ENCODE measurements around the gene FGD6.
"Not testable (repeated sequence)": the region's sequence is repeated elsewhere in the genome, so short reads cannot be mapped to it uniquely, and the experiment has no call there.

FGD6 gene

DNA sequence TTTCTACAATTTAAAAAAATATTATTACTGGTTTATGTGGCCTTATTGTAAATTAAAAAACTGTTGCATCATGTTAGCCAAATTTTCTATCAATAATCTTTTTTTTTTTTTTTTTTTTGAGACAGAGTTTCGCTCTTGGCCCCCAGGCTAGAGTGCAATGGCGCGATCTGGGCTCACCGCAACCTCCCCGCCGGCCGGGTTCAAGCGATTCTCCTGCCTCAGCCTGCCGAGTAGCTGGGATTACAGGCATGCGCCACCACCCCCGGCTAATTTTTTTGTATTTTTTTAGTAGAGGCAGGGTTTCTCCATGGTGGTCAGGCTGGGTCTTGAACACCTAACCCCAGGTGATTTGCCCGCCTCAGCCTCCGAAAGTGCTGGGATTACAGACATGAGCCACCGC lies 16.9 kb upstream of the FGD6 start:
- not testable (repeated sequence) for H3K27me3 ChIP-seq (ENCODE audit: control insufficient read depth, insufficient read depth, low read length); H3K9ac ChIP-seq (ENCODE audit: low read depth, low read length); H3K4me1 ChIP-seq (ENCODE audit: control insufficient read depth, insufficient read depth, low read length); H3K9me3 ChIP-seq (ENCODE audit: control insufficient read depth, insufficient read depth, low read length); H3K27ac ChIP-seq (ENCODE audit: low read depth, low read length); H3K4me3 ChIP-seq (ENCODE audit: low read depth, low read length); H3K36me3 ChIP-seq (ENCODE audit: control insufficient read depth, insufficient read depth, low read length)

GRCh38 chr12:95231190-95231589 lies 13.9 kb upstream of the FGD6 start:
- no peak overlapping the region for H3K27ac ChIP-seq (ENCODE audit: low read depth, low read length)
- H3K9ac ChIP-seq (ENCODE audit: low read depth, low read length) = no peak overlapping the region
- peaks cover 4% of the 10 kb centered on the region; the same call in 1 of the 2 replicates for H3K4me1 ChIP-seq (ENCODE audit: control insufficient read depth, insufficient read depth, low read length)
- H3K27me3 ChIP-seq (ENCODE audit: control insufficient read depth, insufficient read depth, low read length) = no peaks in the 10 kb centered on the region
- H3K9me3 ChIP-seq (ENCODE audit: control insufficient read depth, insufficient read depth, low read length) = peaks cover 3% of the 10 kb centered on the region
- 0 out of 2 replicates have a peak, but pooled peaks cover 6% of the 10 kb centered on the region for H3K36me3 ChIP-seq (ENCODE audit: control insufficient read depth, insufficient read depth, low read length)
- H3K4me3 ChIP-seq (ENCODE audit: low read depth, low read length) = no peak overlapping the region

DNA sequence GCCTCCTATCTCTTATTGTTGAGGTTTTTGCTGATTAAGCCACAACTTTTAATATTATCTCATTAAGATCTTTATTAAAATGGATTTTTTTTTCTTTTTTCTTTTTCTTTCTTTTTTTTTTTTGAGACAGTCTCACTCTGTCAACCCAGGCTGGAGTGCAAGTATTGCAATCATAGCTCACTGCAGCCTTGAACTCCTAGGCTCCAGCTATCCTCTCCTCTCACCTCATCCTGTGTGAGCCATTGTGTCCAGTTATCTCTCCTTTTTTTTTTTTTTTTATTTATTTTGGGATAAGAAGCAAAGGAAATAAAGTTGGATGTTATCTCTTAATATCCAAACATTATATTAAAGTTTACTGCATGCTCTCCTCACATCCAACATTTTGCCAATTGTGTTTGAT lies 13.0 kb upstream of the FGD6 start:
- Histone ChIP-seq H3K4me3 (ENCODE audit: low read depth, low read length) (no peak overlapping the region), H3K36me3 (ENCODE audit: control insufficient read depth, insufficient read depth, low read length) (0 out of 2 replicates have a peak, but pooled peaks cover 10% of the 10 kb centered on the region), H3K4me1 (ENCODE audit: control insufficient read depth, insufficient read depth, low read length) (peaks cover 4% of the 10 kb centered on the region; the same call in 1 of the 2 replicates), H3K9ac (ENCODE audit: low read depth, low read length) (no peak overlapping the region), H3K9me3 (ENCODE audit: control insufficient read depth, insufficient read depth, low read length) (peaks cover 3% of the 10 kb centered on the region), H3K27ac (ENCODE audit: low read depth, low read length) (peak overlapping the region; percentile 12), H3K27me3 (ENCODE audit: control insufficient read depth, insufficient read depth, low read length) (no peaks in the 10 kb centered on the region)

DNA sequence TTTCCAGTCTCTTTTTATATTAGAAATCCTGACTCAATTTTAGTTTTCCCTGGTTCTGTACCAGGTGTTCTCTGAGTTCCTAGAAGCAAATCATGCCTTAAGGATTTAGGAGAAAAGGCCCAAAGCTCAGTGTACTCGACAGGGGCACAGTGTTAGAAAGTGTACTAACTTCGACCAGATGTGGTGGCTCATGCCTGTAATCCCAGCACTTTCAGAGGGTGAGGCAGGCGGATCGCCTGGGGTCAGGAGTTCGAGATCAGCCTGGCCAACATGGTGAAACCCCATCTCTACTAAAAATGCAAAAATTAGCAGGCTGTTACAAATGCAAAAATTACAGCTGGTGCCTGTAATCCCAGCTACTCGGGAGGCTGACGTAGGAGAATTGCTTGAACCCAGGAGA lies 12.4 kb upstream of the FGD6 start:
- H3K27ac ChIP-seq (ENCODE audit: low read depth, low read length) = no peak overlapping the region
- peaks cover 16% of the 10 kb centered on the region for H3K36me3 ChIP-seq (ENCODE audit: control insufficient read depth, insufficient read depth, low read length)
- peaks cover 3% of the 10 kb centered on the region for H3K9me3 ChIP-seq (ENCODE audit: control insufficient read depth, insufficient read depth, low read length)
- H3K27me3 ChIP-seq (ENCODE audit: control insufficient read depth, insufficient read depth, low read length) = no peaks in the 10 kb centered on the region
- H3K4me3 ChIP-seq (ENCODE audit: low read depth, low read length) = no peak overlapping the region
- peaks cover 4% of the 10 kb centered on the region; the same call in 1 of the 2 replicates for H3K4me1 ChIP-seq (ENCODE audit: control insufficient read depth, insufficient read depth, low read length)
- H3K9ac ChIP-seq (ENCODE audit: low read depth, low read length) = no peak overlapping the region

DNA sequence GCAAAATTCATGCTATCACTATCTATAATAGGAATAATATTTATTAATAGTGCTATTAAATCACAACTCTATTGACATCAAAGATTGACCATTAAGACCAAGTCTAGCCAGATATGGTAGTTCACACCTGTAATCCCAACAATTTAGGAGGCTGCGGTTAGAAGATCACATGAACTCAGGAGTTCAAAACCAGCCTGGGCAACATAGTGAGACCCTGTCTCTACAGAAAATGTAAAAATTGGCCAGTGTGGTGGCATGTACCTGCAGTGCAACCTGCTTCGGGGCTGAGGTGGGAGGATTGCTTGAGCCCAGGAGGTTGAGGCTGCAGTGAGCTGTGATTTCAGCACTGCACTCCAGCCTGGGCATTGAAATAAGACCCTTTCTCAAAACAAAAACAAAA lies 11.3 kb upstream of the FGD6 start:
- H3K4me1 ChIP-seq (ENCODE audit: control insufficient read depth, insufficient read depth, low read length) = peaks cover 4% of the 10 kb centered on the region; the same call in 1 of the 2 replicates
- no peaks in the 10 kb centered on the region for H3K27me3 ChIP-seq (ENCODE audit: control insufficient read depth, insufficient read depth, low read length)
- no peak overlapping the region for H3K4me3 ChIP-seq (ENCODE audit: low read depth, low read length)
- no peak overlapping the region for H3K27ac ChIP-seq (ENCODE audit: low read depth, low read length)
- peaks cover 20% of the 10 kb centered on the region for H3K36me3 ChIP-seq (ENCODE audit: control insufficient read depth, insufficient read depth, low read length)
- H3K9me3 ChIP-seq (ENCODE audit: control insufficient read depth, insufficient read depth, low read length) = no peaks in the 10 kb centered on the region; the same call in 1 of the 2 replicates
- H3K9ac ChIP-seq (ENCODE audit: low read depth, low read length) = no peak overlapping the region

DNA sequence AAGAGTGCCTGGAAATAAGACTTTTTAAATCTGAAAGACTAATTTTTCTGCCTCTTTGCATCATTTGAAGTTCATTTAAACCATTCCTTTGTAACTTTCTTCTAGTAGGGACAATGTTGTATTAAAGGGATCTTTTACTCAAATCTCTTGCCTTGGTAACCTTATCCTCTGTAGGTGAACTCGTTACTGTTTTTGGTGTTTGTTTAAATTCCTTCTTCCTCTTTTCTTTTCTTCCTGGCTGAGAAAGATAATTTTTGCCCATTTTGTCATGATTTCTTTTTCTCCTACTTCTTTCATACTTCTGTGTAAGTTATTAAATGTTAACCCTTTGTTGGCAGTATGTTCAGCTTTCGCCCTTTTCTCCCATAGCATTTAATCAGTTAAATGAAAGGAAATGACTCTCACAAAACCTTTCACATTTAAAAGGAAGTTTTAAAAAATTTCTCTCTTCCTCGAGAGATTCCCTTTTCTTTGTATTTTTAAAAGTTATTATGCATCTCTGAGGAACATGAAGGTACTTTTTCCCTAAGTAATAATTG lies 10.6 kb upstream of the FGD6 start:
- Histone ChIP-seq H3K9ac (ENCODE audit: low read depth, low read length) (no peak overlapping the region), H3K9me3 (ENCODE audit: control insufficient read depth, insufficient read depth, low read length) (no peaks in the 10 kb centered on the region), H3K4me3 (ENCODE audit: low read depth, low read length) (no peak overlapping the region), H3K27ac (ENCODE audit: low read depth, low read length) (no peak overlapping the region), H3K27me3 (ENCODE audit: control insufficient read depth, insufficient read depth, low read length) (no peaks in the 10 kb centered on the region), H3K36me3 (ENCODE audit: control insufficient read depth, insufficient read depth, low read length) (peaks cover 19% of the 10 kb centered on the region), H3K4me1 (ENCODE audit: control insufficient read depth, insufficient read depth, low read length) (peaks cover 4% of the 10 kb centered on the region; the same call in 1 of the 2 replicates)

GRCh38 chr12:95225645-95226212 lies 8.5 kb upstream of the FGD6 start:
- Histone ChIP-seq H3K36me3 (ENCODE audit: control insufficient read depth, insufficient read depth, low read length) (peaks cover 19% of the 10 kb centered on the region), H3K27ac (ENCODE audit: low read depth, low read length) (no peak overlapping the region)

DNA sequence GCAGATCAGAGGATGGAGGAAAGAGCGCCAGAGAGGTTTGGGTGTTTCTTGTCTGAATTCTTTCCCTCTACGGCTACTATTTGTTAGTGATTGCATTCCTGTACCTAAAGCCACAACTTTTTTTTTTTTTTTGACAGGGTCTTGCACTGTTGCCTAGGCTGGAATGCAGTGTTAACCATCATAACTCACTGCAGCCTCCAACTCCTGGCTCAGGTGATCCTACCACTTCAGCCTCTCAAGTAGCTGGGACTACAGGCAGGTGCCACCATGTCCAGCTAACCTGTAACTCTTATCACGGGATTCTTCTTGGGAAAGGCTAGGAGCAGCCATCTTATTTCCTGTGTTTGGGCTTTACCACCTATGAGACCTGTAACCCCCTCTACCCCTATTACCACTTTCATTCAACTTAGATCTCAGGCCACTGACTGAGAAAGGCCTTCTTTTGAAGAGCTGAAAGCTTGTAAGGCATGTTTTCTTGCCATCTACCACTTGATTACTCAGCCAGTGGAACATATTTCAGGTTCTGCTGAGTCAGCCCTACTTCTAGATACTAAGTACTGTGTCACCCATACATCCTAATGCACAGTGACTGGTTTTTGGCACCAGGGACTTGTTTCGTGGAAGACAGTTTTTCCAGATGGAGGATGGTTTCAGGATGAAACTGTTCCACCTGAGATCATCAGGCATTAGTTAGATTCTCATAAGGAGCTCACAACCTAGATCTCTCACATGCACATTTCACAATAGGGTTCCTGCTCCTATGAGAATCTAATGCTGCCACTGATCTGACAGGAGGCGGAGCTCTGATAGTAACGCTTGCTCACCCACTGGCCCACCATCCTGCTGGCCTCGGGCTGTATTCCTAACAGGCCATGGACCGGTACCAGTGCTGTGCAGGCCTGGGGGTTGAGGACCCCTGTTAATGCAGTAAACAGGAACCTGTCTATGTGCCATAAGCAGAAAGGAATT lies 7.2 kb upstream of the FGD6 start:
- H3K4me3 ChIP-seq (ENCODE audit: low read depth, low read length) = no peak overlapping the region
- H3K4me1 ChIP-seq (ENCODE audit: control insufficient read depth, insufficient read depth, low read length) = peaks cover 13% of the 10 kb centered on the region
- H3K27me3 ChIP-seq (ENCODE audit: control insufficient read depth, insufficient read depth, low read length) = no peaks in the 10 kb centered on the region
- H3K27ac ChIP-seq (ENCODE audit: low read depth, low read length) = no peak overlapping the region
- H3K9me3 ChIP-seq (ENCODE audit: control insufficient read depth, insufficient read depth, low read length) = no peaks in the 10 kb centered on the region
- H3K9ac ChIP-seq (ENCODE audit: low read depth, low read length) = no peak overlapping the region
- peaks cover 21% of the 10 kb centered on the region for H3K36me3 ChIP-seq (ENCODE audit: control insufficient read depth, insufficient read depth, low read length)

More at GRCh38 chr12:95225645-95226212, 8.5 kb upstream of the FGD6 start:
- Histone ChIP-seq H3K4me1 (ENCODE audit: control insufficient read depth, insufficient read depth, low read length) (peaks cover 6% of the 10 kb centered on the region), H3K4me3 (ENCODE audit: low read depth, low read length) (no peak overlapping the region), H3K9me3 (ENCODE audit: control insufficient read depth, insufficient read depth, low read length) (no peaks in the 10 kb centered on the region), H3K27me3 (ENCODE audit: control insufficient read depth, insufficient read depth, low read length) (no peaks in the 10 kb centered on the region), H3K9ac (ENCODE audit: low read depth, low read length) (no peak overlapping the region)

DNA sequence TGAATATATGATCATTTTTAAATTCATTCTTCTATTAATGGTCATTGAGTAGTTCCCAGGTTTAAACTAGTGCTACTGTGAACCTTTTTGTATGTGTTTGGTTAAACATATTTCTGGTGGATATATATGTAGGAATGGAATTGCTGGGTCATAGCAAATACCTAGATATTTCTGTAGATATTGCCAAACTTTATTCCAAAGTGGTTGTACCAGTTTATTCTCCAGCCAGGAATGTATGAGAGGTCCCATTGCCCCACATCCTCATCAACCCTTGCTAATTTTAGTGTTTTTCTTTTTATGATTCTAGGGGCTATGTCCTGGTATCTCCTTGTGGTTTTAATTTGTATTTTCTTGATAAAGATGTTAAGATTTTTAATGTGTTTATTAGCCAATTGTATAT lies 3.5 kb upstream of the FGD6 start:
- no peak overlapping the region for H3K9ac ChIP-seq (ENCODE audit: low read depth, low read length)
- no peaks in the 10 kb centered on the region for H3K9me3 ChIP-seq (ENCODE audit: control insufficient read depth, insufficient read depth, low read length)
- peaks cover 20% of the 10 kb centered on the region for H3K36me3 ChIP-seq (ENCODE audit: control insufficient read depth, insufficient read depth, low read length)
- H3K27ac ChIP-seq (ENCODE audit: low read depth, low read length) = no peak overlapping the region
- no peak overlapping the region for H3K4me3 ChIP-seq (ENCODE audit: low read depth, low read length)
- H3K27me3 ChIP-seq (ENCODE audit: control insufficient read depth, insufficient read depth, low read length) = no peaks in the 10 kb centered on the region
- H3K4me1 ChIP-seq (ENCODE audit: control insufficient read depth, insufficient read depth, low read length) = peaks cover 17% of the 10 kb centered on the region

GRCh38 chr12:95220190-95220589 lies 2.9 kb upstream of the FGD6 start:
- Histone ChIP-seq H3K9ac (ENCODE audit: low read depth, low read length) (no peak overlapping the region), H3K9me3 (ENCODE audit: control insufficient read depth, insufficient read depth, low read length) (no peaks in the 10 kb centered on the region), H3K27me3 (ENCODE audit: control insufficient read depth, insufficient read depth, low read length) (no peaks in the 10 kb centered on the region), H3K4me1 (ENCODE audit: control insufficient read depth, insufficient read depth, low read length) (peaks cover 21% of the 10 kb centered on the region), H3K4me3 (ENCODE audit: low read depth, low read length) (peak overlapping the region; percentile 99; the same call in 1 of the 2 replicates), H3K36me3 (ENCODE audit: control insufficient read depth, insufficient read depth, low read length) (peaks cover 17% of the 10 kb centered on the region), H3K27ac (ENCODE audit: low read depth, low read length) (no peak overlapping the region)
